ENCODE data around the gene NPHS1. TPM values are rescaled to one million over a fixed set of nuclear protein-coding genes. Genes with fewer than 3 reads are reported as not detected.

Gene NPHS1
- polyA plus RNA-seq, 1 experiment, result not detected

DNA sequence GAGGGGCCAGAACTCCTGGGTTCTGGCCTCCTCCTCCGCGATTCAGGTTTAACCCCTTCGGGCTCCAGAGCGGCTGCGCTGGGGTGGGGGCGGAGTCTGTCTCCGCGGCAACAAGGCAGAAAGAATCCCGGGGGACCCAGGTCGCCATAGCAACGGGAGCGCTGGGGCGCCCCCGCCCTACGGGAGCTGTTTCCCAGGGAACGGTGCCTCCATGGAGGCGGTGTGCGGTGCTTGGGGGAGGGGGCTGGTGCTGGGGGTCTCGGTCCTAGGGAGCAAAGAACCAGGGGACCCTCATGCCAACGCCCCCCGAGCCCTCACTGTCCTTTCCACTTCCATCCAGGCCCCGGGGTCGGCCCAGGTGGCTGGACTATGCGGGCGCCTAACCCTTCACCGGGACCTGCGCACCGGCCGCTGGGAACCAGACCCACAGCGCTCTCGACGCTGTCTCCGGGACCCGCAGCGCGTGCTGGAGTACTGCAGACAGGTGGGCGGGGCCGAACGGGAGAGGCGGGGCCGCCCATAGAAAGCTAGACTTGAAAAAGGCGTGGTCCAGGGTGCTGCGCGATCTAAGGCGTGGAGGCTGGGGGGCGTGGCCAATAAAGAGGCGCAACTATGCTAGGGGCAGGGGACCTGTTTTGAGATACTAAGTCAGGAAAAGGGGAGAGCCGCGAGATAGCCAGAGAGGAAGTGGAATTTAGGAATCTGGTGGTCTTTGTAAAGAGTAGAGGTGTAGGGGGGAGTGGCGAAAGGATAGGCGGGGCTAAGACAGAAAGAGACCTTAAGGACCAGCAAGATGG is 17.2 kb upstream of the NPHS1 start:
- peak overlapping the region; percentile 45; the same call in 1 of the 2 replicates for H3K4me3 ChIP-seq (ENCODE audit: low read depth, low read length)
- TF ChIP-seq, protein P1, sequence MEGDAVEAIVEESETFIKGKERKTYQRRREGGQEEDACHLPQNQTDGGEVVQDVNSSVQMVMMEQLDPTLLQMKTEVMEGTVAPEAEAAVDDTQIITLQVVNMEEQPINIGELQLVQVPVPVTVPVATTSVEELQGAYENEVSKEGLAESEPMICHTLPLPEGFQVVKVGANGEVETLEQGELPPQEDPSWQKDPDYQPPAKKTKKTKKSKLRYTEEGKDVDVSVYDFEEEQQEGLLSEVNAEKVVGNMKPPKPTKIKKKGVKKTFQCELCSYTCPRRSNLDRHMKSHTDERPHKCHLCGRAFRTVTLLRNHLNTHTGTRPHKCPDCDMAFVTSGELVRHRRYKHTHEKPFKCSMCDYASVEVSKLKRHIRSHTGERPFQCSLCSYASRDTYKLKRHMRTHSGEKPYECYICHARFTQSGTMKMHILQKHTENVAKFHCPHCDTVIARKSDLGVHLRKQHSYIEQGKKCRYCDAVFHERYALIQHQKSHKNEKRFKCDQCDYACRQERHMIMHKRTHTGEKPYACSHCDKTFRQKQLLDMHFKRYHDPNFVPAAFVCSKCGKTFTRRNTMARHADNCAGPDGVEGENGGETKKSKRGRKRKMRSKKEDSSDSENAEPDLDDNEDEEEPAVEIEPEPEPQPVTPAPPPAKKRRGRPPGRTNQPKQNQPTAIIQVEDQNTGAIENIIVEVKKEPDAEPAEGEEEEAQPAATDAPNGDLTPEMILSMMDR (IDR thresholded peaks at IDR 0.05; ENCODE audit: low read depth, low read length), result no peak
- H3K27ac ChIP-seq (ENCODE audit: low read depth, low read length), result no peak overlapping the region
- ChIA-PET CTCF (interaction anchor here (0.6 kb wide), 1 partner anchor 617 kb away, joined by 9 read pairs; no protein-coding TSS in a partner anchor), POLR2A (interaction anchor here (0.5 to 1.5 kb wide), 2 partner anchors 10 to 185 kb away, joined by 3 to 4 read pairs; no protein-coding TSS in a partner anchor)
- no peak for DNase-seq (ENCODE audit: low read depth, low spot score)
- peaks cover 24% of the 10 kb centered on the region for H3K27me3 ChIP-seq (ENCODE audit: control insufficient read depth, insufficient read depth, low read length)
- H3K9me3 ChIP-seq (ENCODE audit: control insufficient read depth, insufficient read depth, low read length), result no peaks in the 10 kb centered on the region; the same call in 1 of the 2 replicates

DNA sequence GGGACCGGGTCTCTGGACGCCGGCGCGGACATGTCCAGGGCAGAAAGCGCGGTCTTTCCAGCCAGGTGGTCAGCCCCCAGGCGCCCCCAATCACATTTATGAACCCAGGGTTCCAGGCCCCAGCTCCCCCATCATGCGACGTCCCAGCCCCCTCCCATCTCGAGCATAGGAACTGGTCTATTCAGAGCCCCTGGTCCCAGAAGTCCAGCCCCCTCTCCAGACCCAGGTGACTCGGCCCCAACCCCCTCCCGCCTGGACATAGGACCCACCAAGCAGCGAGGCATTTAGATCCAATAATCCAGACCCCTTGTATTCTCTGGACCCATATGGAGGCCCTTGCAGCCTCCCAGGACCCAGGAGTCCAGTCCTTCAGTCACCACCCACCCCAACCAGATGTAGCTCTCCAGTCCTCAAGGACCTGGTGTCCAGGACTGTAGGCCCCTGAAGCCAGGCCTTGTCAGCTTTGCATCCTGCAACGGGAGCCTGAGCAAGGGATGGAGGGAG is 16.6 kb upstream of the NPHS1 start:
- TF ChIP-seq, protein P1 (IDR thresholded peaks at IDR 0.05; ENCODE audit: low read depth, low read length), result no peak
- DNase-seq (ENCODE audit: low read depth, low spot score), result no peak
- CTCF ChIA-PET, result no interaction called here
- H3K9me3 ChIP-seq (ENCODE audit: control insufficient read depth, insufficient read depth, low read length), result no peaks in the 10 kb centered on the region; the same call in 1 of the 2 replicates
- no peak overlapping the region for H3K27ac ChIP-seq (ENCODE audit: low read depth, low read length)
- H3K4me3 ChIP-seq (ENCODE audit: low read depth, low read length), result peak overlapping the region; percentile 45
- POLR2A ChIA-PET, result no interaction called here
- peaks cover 24% of the 10 kb centered on the region for H3K27me3 ChIP-seq (ENCODE audit: control insufficient read depth, insufficient read depth, low read length)

DNA sequence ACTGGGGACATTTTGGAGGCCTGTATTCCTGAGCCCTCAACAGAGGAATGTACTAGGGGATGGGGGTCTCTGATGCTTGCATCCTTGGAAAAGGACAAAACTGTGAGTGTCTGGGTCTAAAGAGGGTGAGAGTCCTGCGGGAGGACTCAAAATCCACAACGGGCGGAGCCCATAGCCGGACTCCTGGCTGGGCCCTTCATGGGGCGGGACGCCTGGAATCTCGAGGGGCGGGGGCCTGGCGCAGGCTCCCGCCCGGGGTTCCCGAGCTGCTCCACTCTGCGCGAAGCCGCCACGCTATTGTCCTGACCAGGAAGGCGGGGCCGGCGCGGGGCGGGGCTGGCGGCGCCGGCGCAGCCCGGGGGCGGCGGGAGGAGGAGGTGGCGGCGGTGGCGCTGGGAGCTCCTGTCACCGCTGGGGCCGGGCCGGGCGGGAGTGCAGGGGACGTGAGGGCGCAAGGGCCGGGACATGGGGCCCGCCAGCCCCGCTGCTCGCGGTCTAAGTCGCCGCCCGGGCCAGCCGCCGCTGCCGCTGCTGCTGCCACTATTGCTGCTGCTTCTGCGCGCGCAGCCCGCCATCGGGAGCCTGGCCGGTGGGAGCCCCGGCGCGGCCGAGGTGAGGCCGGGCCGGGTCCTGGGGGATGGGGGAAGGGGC is 16.0 kb upstream of the NPHS1 start, which contains the start of gene APLP1:
Gene APLP1, plus strand, starts transcription at position 403 of the 651 bp plus-strand sequence. Its CDS starts 63 bp downstream, at position 466.
- Histone ChIP-seq H3K27me3 (ENCODE audit: control insufficient read depth, insufficient read depth, low read length) (peaks cover 24% of the 10 kb centered on the region), H3K9me3 (ENCODE audit: control insufficient read depth, insufficient read depth, low read length) (no peaks in the 10 kb centered on the region; the same call in 1 of the 2 replicates), H3K4me3 (ENCODE audit: low read depth, low read length) (peak within 1 kb of the TSS; percentile 45), H3K27ac (ENCODE audit: low read depth, low read length) (no peak within 1 kb of the TSS)
- ChIA-PET CTCF (no interaction called here), POLR2A (no interaction called here)
- TF ChIP-seq, protein P1 (IDR thresholded peaks at IDR 0.05; ENCODE audit: low read depth, low read length), result no peak
- no peak for DNase-seq (ENCODE audit: low read depth, low spot score)

DNA sequence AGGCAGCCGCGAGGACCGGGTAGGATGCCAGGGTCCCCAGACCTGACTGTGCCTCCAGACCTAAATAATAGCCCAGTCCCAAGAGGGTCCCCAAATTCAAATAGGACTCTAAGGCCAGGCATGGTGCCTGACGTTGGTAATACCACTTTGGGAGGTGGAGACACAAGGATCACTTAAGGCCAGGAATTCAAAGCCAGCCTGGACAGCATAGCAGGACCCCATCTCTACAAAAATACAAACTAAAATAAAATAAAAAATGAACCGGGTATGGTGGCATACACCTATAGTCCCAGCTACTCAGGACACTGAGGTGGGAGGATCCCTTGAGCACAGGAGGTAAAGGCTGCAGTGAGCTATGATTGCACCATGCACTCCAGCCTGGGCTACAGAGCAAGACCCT is 10.7 kb upstream of the NPHS1 start:
- Histone ChIP-seq H3K4me3 (ENCODE audit: low read depth, low read length) (no peak overlapping the region), H3K27me3 (ENCODE audit: control insufficient read depth, insufficient read depth, low read length) (peaks cover 66% of the 10 kb centered on the region), H3K27ac (ENCODE audit: low read depth, low read length) (no peak overlapping the region), H3K9me3 (ENCODE audit: control insufficient read depth, insufficient read depth, low read length) (no peaks in the 10 kb centered on the region; the same call in 1 of the 2 replicates)
- ChIA-PET CTCF (no interaction called here), POLR2A (no interaction called here)
- no peak for DNase-seq (ENCODE audit: low read depth, low spot score)
- TF ChIP-seq, protein P1 (IDR thresholded peaks at IDR 0.05; ENCODE audit: low read depth, low read length), result no peak
